ENCODE results near the gene TRIM27.
"Not testable (repeated sequence)": the region's sequence is repeated elsewhere in the genome, so short reads cannot be mapped to it uniquely, and the experiment has no call there.

Gene TRIM27

DNA sequence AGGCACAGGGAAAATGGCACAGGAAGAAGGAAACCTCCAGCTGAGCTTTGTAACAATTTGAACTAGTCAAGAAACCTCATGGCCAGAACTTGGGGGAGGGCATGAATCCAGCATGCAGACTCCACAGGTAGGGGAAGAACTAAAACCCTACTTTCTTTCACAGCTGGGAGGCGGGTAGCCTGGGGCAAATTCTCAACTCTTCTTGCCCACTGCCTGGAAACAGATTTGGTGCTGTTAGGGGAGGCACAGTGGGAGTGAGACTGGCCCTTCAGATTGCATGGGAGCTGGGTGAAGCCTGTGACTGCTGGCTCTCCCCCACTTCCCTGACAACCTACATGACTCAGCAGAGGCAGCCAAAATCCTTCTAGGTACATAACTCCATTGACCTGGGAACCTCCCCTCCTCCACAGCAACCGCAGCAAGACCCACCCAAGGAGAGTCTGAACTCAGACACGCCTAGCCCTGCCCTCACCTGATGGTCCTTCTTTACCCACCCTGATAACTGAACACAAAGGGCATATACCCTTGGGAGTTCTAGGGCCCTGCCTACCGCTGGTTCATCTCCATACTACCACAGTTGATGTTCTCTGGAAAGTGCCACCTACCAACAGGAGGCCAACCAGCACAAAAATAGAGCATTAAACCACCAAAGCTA is 37.2 kb upstream of the TRIM27 start:
- H3K4me3 ChIP-seq (ENCODE audit: severe bottlenecking), result no peak overlapping the region
- no peaks in the 10 kb centered on the region for H3K36me3 ChIP-seq (ENCODE audit: low read depth)
- DNase-seq (ENCODE audit: low spot score) (no peak), ATAC-seq (ENCODE audit: low read depth) (no peak)
- TF ChIP-seq, protein P1, sequence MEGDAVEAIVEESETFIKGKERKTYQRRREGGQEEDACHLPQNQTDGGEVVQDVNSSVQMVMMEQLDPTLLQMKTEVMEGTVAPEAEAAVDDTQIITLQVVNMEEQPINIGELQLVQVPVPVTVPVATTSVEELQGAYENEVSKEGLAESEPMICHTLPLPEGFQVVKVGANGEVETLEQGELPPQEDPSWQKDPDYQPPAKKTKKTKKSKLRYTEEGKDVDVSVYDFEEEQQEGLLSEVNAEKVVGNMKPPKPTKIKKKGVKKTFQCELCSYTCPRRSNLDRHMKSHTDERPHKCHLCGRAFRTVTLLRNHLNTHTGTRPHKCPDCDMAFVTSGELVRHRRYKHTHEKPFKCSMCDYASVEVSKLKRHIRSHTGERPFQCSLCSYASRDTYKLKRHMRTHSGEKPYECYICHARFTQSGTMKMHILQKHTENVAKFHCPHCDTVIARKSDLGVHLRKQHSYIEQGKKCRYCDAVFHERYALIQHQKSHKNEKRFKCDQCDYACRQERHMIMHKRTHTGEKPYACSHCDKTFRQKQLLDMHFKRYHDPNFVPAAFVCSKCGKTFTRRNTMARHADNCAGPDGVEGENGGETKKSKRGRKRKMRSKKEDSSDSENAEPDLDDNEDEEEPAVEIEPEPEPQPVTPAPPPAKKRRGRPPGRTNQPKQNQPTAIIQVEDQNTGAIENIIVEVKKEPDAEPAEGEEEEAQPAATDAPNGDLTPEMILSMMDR (IDR thresholded peaks at IDR 0.05; ENCODE audit: poor library complexity, severe bottlenecking), result no peak
- H3K4me1 ChIP-seq (ENCODE audit: insufficient read depth, poor library complexity, severe bottlenecking), result no peaks in the 10 kb centered on the region
- H3K27me3 ChIP-seq (ENCODE audit: insufficient read depth, poor library complexity, severe bottlenecking), result no peaks in the 10 kb centered on the region
- no peak overlapping the region for H3K27ac ChIP-seq (ENCODE audit: poor library complexity, severe bottlenecking)
- no peaks in the 10 kb centered on the region for H3K9me3 ChIP-seq (ENCODE audit: severe bottlenecking)

DNA sequence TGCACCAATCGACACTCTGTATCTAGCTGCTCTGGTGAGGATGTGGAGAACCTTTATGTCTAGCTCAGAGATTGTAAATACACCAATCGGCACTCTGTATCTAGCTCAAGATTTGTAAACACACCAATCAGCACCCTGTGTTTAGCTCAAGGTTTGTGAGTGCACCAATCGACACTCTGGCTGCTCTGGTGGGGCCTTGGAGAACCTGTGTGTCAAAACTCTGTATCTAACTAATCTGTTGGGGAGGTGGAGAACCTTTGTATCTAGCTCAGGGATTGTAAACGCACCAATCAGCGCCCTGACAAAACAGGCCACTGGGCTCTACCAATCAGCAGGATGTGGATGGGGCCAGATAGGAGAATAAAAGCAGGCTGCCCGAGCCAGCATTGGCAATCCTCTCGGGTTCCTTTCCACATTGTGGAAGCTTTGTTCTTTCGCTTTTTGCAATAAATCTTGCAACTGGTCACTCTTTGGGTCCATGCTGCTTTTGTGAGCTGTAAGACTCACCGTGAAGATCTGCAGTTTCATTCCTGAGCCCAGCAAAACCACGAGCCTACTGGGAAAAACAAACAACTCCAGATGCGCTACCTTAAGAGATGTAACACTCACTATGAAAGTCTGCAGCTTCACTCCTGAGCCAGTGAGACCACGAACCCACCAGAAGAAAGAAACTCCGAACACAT is 34.9 kb upstream of the TRIM27 start:
- not testable (repeated sequence) for DNase-seq (ENCODE audit: low spot score); H3K9me3 ChIP-seq (ENCODE audit: severe bottlenecking); ATAC-seq (ENCODE audit: low read depth); H3K4me3 ChIP-seq (ENCODE audit: severe bottlenecking); H3K27me3 ChIP-seq (ENCODE audit: insufficient read depth, poor library complexity, severe bottlenecking); H3K27ac ChIP-seq (ENCODE audit: poor library complexity, severe bottlenecking); H3K4me1 ChIP-seq (ENCODE audit: insufficient read depth, poor library complexity, severe bottlenecking); H3K36me3 ChIP-seq (ENCODE audit: low read depth)

DNA sequence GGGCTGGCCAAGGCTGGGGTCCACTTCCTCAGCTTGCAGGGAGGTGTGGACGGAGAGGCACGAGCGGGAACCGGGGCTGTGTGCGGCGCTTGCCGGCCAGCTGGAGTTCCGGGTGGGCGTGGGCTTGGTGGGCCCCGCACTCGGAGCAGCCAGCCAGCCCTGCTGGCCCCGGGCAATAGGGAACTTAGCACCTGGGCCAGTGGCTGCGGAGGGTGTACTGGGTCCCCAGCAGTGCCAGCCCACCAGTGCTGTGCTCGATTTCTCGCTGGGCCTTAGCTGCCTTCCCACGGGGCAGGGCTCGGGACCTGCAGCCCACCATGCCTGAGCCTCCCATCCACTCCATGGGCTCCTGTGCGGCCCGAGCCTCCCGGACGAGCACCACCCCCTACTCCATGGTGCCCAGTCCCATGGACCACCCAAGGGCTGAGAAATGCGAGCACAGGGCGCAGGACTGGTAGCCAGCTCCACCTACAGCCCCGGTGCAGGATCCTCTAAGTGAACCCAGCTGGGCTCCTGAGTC is 34.1 kb upstream of the TRIM27 start:
- H3K27ac ChIP-seq (ENCODE audit: poor library complexity, severe bottlenecking); H3K4me1 ChIP-seq (ENCODE audit: insufficient read depth, poor library complexity, severe bottlenecking); ATAC-seq (ENCODE audit: low read depth); H3K4me3 ChIP-seq (ENCODE audit: severe bottlenecking); DNase-seq (ENCODE audit: low spot score); H3K27me3 ChIP-seq (ENCODE audit: insufficient read depth, poor library complexity, severe bottlenecking); H3K9me3 ChIP-seq (ENCODE audit: severe bottlenecking); H3K36me3 ChIP-seq (ENCODE audit: low read depth): not testable (repeated sequence)

DNA sequence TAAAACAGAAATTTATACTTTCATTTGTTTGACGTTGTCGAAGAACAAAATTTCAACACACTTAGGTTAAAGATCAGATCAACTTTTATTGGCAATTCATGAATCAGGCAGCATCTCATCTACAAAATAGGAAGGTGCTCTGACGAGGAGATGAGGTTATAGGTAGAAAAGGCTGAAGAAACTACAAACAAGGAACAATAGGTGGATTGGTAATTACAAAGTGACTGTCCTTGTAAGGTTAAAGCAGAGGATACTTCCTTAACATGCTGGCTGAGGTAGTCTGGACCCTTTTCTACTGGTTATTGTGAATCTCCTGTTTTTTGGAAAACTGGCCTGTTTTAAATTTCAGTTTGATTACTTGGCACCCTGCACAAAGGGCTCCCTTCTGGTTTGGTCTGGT is 32.5 kb upstream of the TRIM27 start:
- Histone ChIP-seq H3K36me3 (ENCODE audit: low read depth) (no peaks in the 10 kb centered on the region), H3K27ac (ENCODE audit: poor library complexity, severe bottlenecking) (no peak overlapping the region), H3K27me3 (ENCODE audit: insufficient read depth, poor library complexity, severe bottlenecking) (no peaks in the 10 kb centered on the region), H3K4me1 (ENCODE audit: insufficient read depth, poor library complexity, severe bottlenecking) (peaks cover 3% of the 10 kb centered on the region), H3K9me3 (ENCODE audit: severe bottlenecking) (no peaks in the 10 kb centered on the region), H3K4me3 (ENCODE audit: severe bottlenecking) (no peak overlapping the region)
- ATAC-seq (ENCODE audit: low read depth) (no peak), DNase-seq (ENCODE audit: low spot score) (no peak)
- TF ChIP-seq, protein P1 (IDR thresholded peaks at IDR 0.05; ENCODE audit: poor library complexity, severe bottlenecking), result no peak

DNA sequence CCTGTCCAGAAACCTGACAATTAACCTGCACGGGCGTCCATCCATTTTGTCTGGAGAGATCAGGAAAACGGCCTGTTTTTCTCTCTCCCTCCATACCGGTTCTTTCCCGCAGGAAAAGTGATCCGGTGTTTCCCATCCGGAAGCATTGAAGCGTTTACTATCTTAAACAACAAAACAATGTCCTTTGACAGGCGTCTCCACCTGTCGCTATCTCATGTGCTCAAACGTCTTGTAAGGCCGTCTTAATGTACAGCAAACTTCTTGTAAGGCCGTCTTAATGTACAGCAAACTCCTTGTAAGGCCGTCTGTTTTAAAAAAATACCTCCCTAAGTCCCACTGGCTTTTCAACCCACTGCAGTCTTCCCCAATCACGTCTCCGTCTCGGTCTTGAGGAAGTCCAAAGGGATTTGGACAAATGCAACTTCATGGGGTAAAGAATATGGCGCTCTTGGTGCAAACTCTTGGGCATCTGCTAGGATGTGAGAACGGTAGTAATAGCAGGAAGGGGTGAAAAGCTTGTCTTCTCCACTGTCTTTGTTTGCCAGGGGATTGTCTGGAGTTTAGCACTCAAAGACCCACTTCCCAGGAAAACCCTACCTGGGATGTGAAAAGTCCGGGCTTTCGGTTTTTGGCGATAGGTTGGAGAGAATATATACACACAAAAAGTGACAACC is 29.9 kb upstream of the TRIM27 start:
- peak overlapping the region; percentile 47 for H3K4me3 ChIP-seq (ENCODE audit: severe bottlenecking)
- no peaks in the 10 kb centered on the region for H3K9me3 ChIP-seq (ENCODE audit: severe bottlenecking)
- H3K27ac ChIP-seq (ENCODE audit: poor library complexity, severe bottlenecking), result no peak overlapping the region
- peaks cover 4% of the 10 kb centered on the region for H3K4me1 ChIP-seq (ENCODE audit: insufficient read depth, poor library complexity, severe bottlenecking)
- H3K36me3 ChIP-seq (ENCODE audit: low read depth), result no peaks in the 10 kb centered on the region
- no peaks in the 10 kb centered on the region for H3K27me3 ChIP-seq (ENCODE audit: insufficient read depth, poor library complexity, severe bottlenecking)
- ATAC-seq (ENCODE audit: low read depth) (peak; percentile 41), DNase-seq (ENCODE audit: low spot score) (no peak)
- TF ChIP-seq, protein P1 (IDR thresholded peaks at IDR 0.05; ENCODE audit: poor library complexity, severe bottlenecking), result no peak
